NT2/D1 (cell line): Measurements from ENCODE around the gene HOXC6.
A peak's percentile ranks its signal among the peaks of the same experiment; 100 is the strongest.
"Not testable (repeated sequence)": the region's sequence is repeated elsewhere in the genome, so short reads cannot be mapped to it uniquely, and the experiment has no call there.

Source experiments
- DNase-seq: peaks from one replicate; pipeline ENCODE4 v3.0.0-alpha.2; 2011; ENCODE audit warnings: low read depth, low spot score
- H3K27me3 ChIP-seq: 2 replicates; pipeline ENCODE4 v1.6.0; 2011; ENCODE audit warnings: mild to moderate bottlenecking; ENCODE audit not compliant: insufficient read length, insufficient read depth
- H3K36me3 ChIP-seq: 2 replicates; pipeline ENCODE4 v1.6.1; 2011; ENCODE audit warnings: mild to moderate bottlenecking, low read length, mixed read lengths; ENCODE audit not compliant: insufficient read depth, insufficient read length
- H3K4me1 ChIP-seq: 2 replicates; pipeline ENCODE4 v1.5.1; 2011; ENCODE audit not compliant: insufficient read depth, insufficient read length
- H3K4me3 ChIP-seq: 2 replicates; pipeline ENCODE4 v1.5.1; 2011; ENCODE audit warnings: low read depth; ENCODE audit not compliant: insufficient read length
- H3K9ac ChIP-seq: 2 replicates; pipeline ENCODE4 v1.6.0; 2011; ENCODE audit warnings: low read depth; ENCODE audit not compliant: insufficient read length
- H3K9me3 ChIP-seq: 2 replicates; pipeline ENCODE4 v1.5.1; 2011; ENCODE audit warnings: mild to moderate bottlenecking, low read length; ENCODE audit not compliant: insufficient read depth
- SUZ12 ChIP-seq: IDR thresholded peaks from 2 replicates; pipeline ENCODE4 v1.6.1; 2011; ENCODE audit not compliant: insufficient read length, insufficient read depth; ENCODE audit errors: extremely low read depth
- YY1 ChIP-seq: IDR thresholded peaks from 2 replicates; pipeline ENCODE4 v1.6.1; 2011; ENCODE audit not compliant: insufficient read length, insufficient read depth
- ZNF274 ChIP-seq: IDR thresholded peaks from 2 replicates; pipeline ENCODE4 v1.6.1; 2011; ENCODE audit warnings: mild to moderate bottlenecking, low read depth, low read length

HOXC6 gene

DNA sequence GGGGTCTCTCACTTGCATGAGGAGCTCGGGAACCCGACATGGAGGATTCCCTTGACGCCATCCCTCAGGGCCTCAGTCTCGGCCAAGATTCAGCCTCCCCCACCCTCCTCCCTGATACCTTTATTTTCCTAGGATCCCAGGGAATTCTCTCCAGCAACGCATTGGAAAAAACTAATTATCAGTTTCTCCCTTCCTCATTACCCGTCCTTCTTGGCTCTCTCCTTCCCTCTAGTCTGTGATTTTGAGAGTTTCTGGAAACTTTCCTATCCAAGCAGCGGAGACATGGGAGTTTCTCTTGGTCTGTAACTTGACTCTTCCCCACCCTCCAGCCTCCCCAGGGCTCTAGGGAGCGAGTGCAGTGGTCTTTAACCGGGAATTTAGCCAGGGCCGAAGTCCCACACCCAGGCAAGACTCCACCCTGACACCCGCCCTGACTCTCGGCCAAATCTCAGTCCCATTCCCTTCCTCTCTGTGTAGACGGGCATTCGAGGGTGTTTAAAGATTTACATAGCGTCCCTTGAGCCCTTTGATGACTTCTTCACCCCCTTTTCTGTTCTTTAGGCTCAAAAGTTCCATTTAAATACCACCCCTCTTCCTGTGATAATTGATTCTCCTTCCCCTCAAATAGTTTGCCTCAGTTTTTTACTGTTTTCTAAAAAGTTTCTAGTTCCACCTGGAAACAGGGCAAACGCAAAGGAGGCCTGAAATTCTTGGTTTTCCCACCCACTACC, 11.3 kb downstream of the HOXC6 start:
- H3K36me3 ChIP-seq, result no peaks in the 10 kb centered on the region
- no peak overlapping the region for H3K4me3 ChIP-seq
- no peak overlapping the region for H3K9ac ChIP-seq
- H3K4me1 ChIP-seq, result peaks cover 5% of the 10 kb centered on the region
- no peaks in the 10 kb centered on the region for H3K9me3 ChIP-seq
- peak; percentile 75 for TF ChIP-seq SUZ12
- no peak for TF ChIP-seq YY1
- H3K27me3 ChIP-seq, result peaks cover 100% of the 10 kb centered on the region
- no peak for DNase-seq

DNA sequence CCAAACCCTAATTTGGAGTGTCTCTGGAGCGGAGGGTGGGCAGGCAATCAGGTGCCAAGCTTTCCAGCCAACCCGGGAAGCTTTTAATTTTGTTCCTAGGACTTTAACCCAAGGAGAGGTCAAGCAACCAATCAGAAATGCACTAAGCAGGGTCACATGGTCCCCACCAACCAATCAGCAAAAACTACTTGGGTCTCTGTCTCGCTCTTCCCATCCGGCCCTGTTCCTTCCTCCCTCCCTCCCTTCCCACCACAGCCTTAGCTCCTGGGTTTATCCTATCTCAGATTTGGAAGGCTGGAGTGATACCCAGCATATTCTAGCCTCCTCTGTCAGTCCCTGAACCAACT, 11.9 kb downstream of the HOXC6 start:
- H3K27me3 ChIP-seq, result peaks cover 100% of the 10 kb centered on the region
- no peak for TF ChIP-seq SUZ12
- no peak for TF ChIP-seq YY1
- no peak for TF ChIP-seq ZNF274
- no peak overlapping the region for H3K9ac ChIP-seq
- H3K4me3 ChIP-seq, result no peak overlapping the region
- DNase-seq, result no peak
- no peaks in the 10 kb centered on the region for H3K9me3 ChIP-seq
- peaks cover 3% of the 10 kb centered on the region for H3K4me1 ChIP-seq
- no peaks in the 10 kb centered on the region for H3K36me3 ChIP-seq

DNA sequence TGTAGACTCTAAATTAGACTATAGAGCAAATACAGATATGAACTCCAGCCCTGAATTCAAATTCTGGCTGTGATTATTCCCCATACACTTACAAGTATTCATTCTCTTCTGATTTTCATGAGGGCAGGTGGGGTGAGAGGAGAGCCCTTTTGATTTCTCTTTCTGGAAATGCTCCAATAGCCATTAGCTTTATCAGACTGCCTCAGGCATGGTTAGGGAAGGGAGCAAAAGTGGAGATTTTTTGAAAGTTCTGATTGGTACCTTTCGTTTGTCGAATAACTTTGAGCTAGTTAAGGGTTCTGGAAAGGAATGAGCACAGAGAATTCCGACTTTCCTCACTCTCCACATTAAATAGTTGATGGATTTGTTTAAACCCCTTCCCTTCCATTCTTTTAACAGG, 12.4 kb downstream of the HOXC6 start:
- Histone ChIP-seq H3K9ac (no peak overlapping the region), H3K4me1 (peaks cover 3% of the 10 kb centered on the region)
- DNase-seq, result no peak

DNA sequence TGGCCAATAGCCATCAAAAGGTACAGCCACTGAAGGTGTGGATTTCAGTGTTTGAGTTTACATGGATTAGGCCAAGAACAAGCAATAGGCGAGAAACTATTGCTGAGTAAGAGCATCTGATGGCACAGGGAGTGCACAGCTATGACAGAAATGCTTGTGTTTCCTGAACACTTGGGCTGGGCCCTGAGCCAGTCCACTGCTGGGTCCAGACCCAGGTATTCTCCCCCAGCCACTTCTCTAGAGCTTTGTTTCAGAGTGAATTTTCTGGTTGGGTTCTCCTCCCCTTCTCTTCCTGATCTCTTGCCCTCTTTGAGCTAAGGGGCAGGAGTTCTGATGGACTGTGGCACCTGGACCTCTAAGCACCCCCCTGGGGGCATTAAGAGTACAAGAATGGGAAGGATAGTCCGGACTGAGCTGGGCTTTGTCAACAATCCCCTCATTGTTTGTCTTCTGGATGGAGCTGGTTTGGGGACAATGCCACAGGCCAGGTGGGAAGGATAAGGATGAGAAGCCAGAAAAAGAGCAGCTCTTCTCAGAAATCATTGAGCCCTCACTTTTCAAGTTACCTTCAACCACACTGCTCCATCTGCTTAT, 13.0 kb downstream of the HOXC6 start:
- Histone ChIP-seq H3K9me3 (no peaks in the 10 kb centered on the region), H3K9ac (no peak overlapping the region), H3K4me1 (peaks cover 3% of the 10 kb centered on the region), H3K36me3 (no peaks in the 10 kb centered on the region), H3K27me3 (peaks cover 100% of the 10 kb centered on the region), H3K4me3 (no peak overlapping the region)
- TF ChIP-seq YY1 (no peak), ZNF274 (no peak), SUZ12 (no peak)
- no peak for DNase-seq

More for the DNA sequence above, 12.4 kb downstream of the HOXC6 start:
- TF ChIP-seq ZNF274, result no peak
- no peak for TF ChIP-seq YY1
- TF ChIP-seq SUZ12, result no peak
- H3K36me3 ChIP-seq, result no peaks in the 10 kb centered on the region
- no peak overlapping the region for H3K4me3 ChIP-seq
- no peaks in the 10 kb centered on the region for H3K9me3 ChIP-seq
- H3K27me3 ChIP-seq, result peaks cover 100% of the 10 kb centered on the region

DNA sequence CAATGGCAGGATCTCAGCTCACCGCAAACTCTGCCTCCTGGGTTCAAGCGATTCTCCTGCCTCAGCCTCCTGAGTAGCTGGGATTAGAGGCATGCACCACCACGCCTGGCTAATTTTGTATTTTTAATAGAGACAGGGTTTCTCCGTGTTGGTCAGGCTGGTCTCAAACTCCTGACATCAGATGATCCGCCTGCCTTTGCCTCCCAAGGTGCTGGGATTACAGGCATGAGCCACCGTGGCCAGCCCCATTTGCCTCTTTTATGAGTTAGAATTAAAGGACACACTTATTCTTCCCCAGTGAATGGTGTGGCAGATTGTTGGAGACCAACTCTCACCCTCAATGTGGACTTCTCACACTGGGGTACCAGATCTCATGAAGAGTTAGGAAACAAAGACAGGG, 13.8 kb downstream of the HOXC6 start:
- H3K9me3 ChIP-seq, H3K9ac ChIP-seq, H3K36me3 ChIP-seq, H3K4me3 ChIP-seq, DNase-seq, H3K4me1 ChIP-seq: not testable (repeated sequence)
- peaks cover 100% of the 10 kb centered on the region for H3K27me3 ChIP-seq

DNA sequence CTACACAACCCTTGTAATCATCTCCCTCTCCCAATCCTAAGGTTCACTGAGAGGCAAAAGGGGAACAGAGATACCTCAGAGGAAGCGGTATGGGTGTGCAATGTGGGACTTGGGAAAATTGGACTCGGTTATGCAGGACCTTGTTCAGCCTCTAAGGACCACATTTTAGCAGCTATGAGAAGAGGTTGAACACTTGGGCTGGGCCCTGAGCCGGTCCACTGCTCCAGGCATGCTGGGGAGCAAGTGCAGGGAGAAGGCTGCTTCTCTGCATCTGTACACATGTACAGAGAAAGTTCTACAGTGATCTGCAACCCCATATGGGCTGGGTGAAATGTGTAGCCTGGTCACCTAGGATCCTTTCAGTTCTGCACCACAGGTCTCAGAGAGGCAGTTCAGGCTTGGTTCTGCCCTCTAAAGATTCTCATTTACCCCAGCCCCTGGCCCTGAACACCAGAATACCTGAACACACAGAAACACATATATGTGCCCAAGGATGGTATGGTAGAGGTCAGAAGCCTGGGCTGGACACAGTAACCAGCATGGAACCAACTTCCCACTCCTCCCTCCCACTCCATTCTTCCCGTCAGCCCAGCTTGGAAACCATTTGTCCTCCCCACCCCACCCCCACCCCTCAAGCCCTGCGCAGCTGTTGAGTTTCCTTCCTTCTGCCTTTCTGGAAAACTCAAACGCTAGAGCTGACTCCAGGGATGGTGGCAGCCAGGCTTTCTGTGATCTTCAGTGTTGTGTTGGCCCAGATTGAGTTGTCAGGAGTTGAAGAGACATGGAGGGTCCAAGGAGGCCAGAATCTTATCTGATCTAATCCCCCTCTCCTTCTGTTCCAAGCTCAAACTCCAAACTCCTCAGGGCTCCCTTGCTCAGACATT, 15.0 kb downstream of the HOXC6 start:
- Histone ChIP-seq H3K9me3 (no peaks in the 10 kb centered on the region), H3K36me3 (no peaks in the 10 kb centered on the region), H3K9ac (no peak overlapping the region), H3K27me3 (peaks cover 100% of the 10 kb centered on the region), H3K4me1 (peaks cover 15% of the 10 kb centered on the region), H3K4me3 (no peak overlapping the region)
- DNase-seq, result no peak
- no peak for TF ChIP-seq YY1
- TF ChIP-seq SUZ12, result peak; percentile 54

DNA sequence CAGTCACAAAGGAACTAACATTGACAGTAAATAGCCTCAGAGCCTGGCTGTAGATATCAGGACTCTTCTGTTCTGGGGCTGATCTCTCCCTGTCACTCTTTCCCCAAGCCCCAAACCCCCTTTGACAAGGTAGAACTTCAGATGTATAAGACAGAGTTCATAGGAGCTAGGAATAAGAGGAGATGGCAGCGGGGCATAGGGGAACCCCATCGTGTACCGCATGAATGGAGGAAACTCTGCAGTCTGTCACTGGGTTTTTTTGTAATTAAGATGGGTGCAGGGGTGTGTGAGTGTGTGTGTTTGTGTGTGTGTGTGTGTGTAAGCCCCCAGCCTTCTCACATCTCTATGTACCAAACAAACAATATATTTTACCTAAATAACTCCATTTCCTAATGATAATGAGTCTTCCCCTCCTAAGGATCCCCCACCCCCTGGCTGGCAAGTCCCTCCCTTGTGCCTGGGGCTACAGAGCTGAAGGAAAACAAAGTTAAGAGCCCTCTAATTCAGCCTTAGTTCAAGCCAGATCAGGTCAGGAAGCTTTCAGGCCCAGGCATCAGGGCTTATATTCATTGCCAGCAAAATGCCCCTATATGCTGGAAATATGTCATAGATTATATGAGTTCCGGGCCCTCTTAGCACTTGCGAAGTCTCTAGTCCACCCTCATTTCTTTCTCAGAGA, 16.3 kb downstream of the HOXC6 start:
- Histone ChIP-seq H3K36me3 (no peaks in the 10 kb centered on the region), H3K9me3 (no peaks in the 10 kb centered on the region), H3K4me1 (peaks cover 15% of the 10 kb centered on the region), H3K27me3 (peaks cover 100% of the 10 kb centered on the region), H3K4me3 (no peak overlapping the region), H3K9ac (no peak overlapping the region)
- TF ChIP-seq ZNF274, result no peak
- no peak for TF ChIP-seq YY1
- no peak for TF ChIP-seq SUZ12
- DNase-seq, result no peak
